Activated T-helper 1 cell treated with anti-CD3 and anti-CD28 coated beads, Interleukin-12 subunit alpha, Interleukin-12 subunit beta, Interleukin-2, Interleukin-4 antibody, amounts not matched to agents 30 ng/mL and 10 ng/mL and 1 ng/mL, durations not matched to agents 14 hours and 24 hours and 36 hours (primary cell): ENCODE data around the gene TMEM164. TPM values are rescaled to one million over a fixed set of nuclear protein-coding genes. Genes with fewer than 3 reads are reported as not detected.

ENCODE experiments used
- DNase-seq: peaks from one replicate; pipeline ENCODE4 v3.0.0; 2021; ENCODE audit warnings: low spot score
- H3K27ac Mint-ChIP-seq: one replicate; pipeline ENCODE4 v1.8.0; 2021; ENCODE audit warnings: mild to moderate bottlenecking, mixed read lengths
- H3K27me3 Mint-ChIP-seq: one replicate; pipeline ENCODE4 v1.8.0; 2022; ENCODE audit warnings: mild to moderate bottlenecking, moderate library complexity, mixed read lengths; ENCODE audit not compliant: insufficient read depth
- H3K36me3 Mint-ChIP-seq: one replicate; pipeline ENCODE4 v1.8.0; 2021; ENCODE audit warnings: low read depth, mixed read lengths
- H3K4me1 Mint-ChIP-seq: one replicate; pipeline ENCODE4 v1.8.0; 2021; ENCODE audit warnings: low read depth, mixed read lengths
- H3K4me3 Mint-ChIP-seq: one replicate; pipeline ENCODE4 v1.8.0; 2021; ENCODE audit warnings: mild to moderate bottlenecking, moderate library complexity, mixed read lengths
- H3K9me3 Mint-ChIP-seq: one replicate; pipeline ENCODE4 v1.8.0; 2021; ENCODE audit warnings: mixed read lengths
- intact Hi-C: fragments of 100-400 bp; cut with micrococcal nuclease; formaldehyde crosslinking; loops from one replicate; pipeline ENCODE4 v1.15.1; 2024
- total RNA-seq: library from RNA; stranded (reverse); gene quantifications from 2 replicates; pipeline ENCODE4 v1.2.3, GENCODE V29; 2022

Gene TMEM164
- total RNA-seq, 1 donor from 2014 or later = 19.1 TPM

- H3K27ac Mint-ChIP-seq = no peak overlapping the region
- H3K9me3 Mint-ChIP-seq = peaks cover under 1% of the 10 kb centered on the region
- intact Hi-C loops = no loop called here
- no peaks in the 10 kb centered on the region for H3K27me3 Mint-ChIP-seq
- DNase-seq = no peak
- peaks cover 3% of the 10 kb centered on the region for H3K36me3 Mint-ChIP-seq
- no peak overlapping the region for H3K4me3 Mint-ChIP-seq
- H3K4me1 Mint-ChIP-seq = peaks cover 4% of the 10 kb centered on the region
Observed at GRCh38 chrX:110081740-110082139, 78.8 kb downstream of the TMEM164 start.

GRCh38 chrX:110082161-110082560, 79.2 kb downstream of the TMEM164 start:
- intact Hi-C loops = no loop called here
- Mint-ChIP-seq H3K4me3 (no peak overlapping the region), H3K36me3 (peaks cover 2% of the 10 kb centered on the region), H3K4me1 (peaks cover 6% of the 10 kb centered on the region), H3K27ac (no peak overlapping the region), H3K27me3 (no peaks in the 10 kb centered on the region), H3K9me3 (no peaks in the 10 kb centered on the region)
- DNase-seq = no peak

GRCh38 chrX:110086162-110086915, 83.4 kb downstream of the TMEM164 start:
- H3K9me3 Mint-ChIP-seq = no peaks in the 10 kb centered on the region
- H3K4me3 Mint-ChIP-seq = no peak overlapping the region
- H3K36me3 Mint-ChIP-seq = no peaks in the 10 kb centered on the region
- DNase-seq = no peak
- intact Hi-C loops = no loop called here
- H3K27ac Mint-ChIP-seq = peak overlapping the region; percentile 70
- H3K4me1 Mint-ChIP-seq = peaks cover 18% of the 10 kb centered on the region
- no peaks in the 10 kb centered on the region for H3K27me3 Mint-ChIP-seq

GRCh38 chrX:110086916-110087484, 84.1 kb downstream of the TMEM164 start:
- Mint-ChIP-seq H3K36me3 (no peaks in the 10 kb centered on the region), H3K4me1 (peaks cover 18% of the 10 kb centered on the region), H3K27me3 (no peaks in the 10 kb centered on the region), H3K9me3 (no peaks in the 10 kb centered on the region), H3K27ac (peak overlapping the region; percentile 70), H3K4me3 (no peak overlapping the region)
- intact Hi-C loops = no loop called here
- no peak for DNase-seq

GRCh38 chrX:110087485-110088356, 84.8 kb downstream of the TMEM164 start:
- Mint-ChIP-seq H3K4me1 (peaks cover 18% of the 10 kb centered on the region), H3K9me3 (no peaks in the 10 kb centered on the region), H3K4me3 (no peak overlapping the region), H3K36me3 (peaks cover 5% of the 10 kb centered on the region), H3K27ac (no peak overlapping the region), H3K27me3 (no peaks in the 10 kb centered on the region)
- intact Hi-C loops = no loop called here
- DNase-seq = no peak

GRCh38 chrX:110089656-110090403, 86.9 kb downstream of the TMEM164 start:
- intact Hi-C loops = no loop called here
- Mint-ChIP-seq H3K9me3 (peaks cover 5% of the 10 kb centered on the region), H3K4me3 (no peak overlapping the region), H3K27me3 (no peaks in the 10 kb centered on the region), H3K4me1 (peaks cover 18% of the 10 kb centered on the region), H3K36me3 (peaks cover 6% of the 10 kb centered on the region), H3K27ac (no peak overlapping the region)
- DNase-seq = no peak

GRCh38 chrX:110097920-110098319, 95.0 kb downstream of the TMEM164 start:
- Mint-ChIP-seq H3K36me3 (peaks cover 7% of the 10 kb centered on the region), H3K27ac (no peak overlapping the region), H3K9me3 (peaks cover 5% of the 10 kb centered on the region), H3K27me3 (no peaks in the 10 kb centered on the region), H3K4me1 (no peaks in the 10 kb centered on the region), H3K4me3 (no peak overlapping the region)
- intact Hi-C loops = no loop called here
- no peak for DNase-seq

GRCh38 chrX:110103344-110103743, 100.4 kb downstream of the TMEM164 start:
- Mint-ChIP-seq H3K4me3 (no peak overlapping the region), H3K36me3 (peaks cover 4% of the 10 kb centered on the region), H3K27me3 (no peaks in the 10 kb centered on the region), H3K4me1 (no peaks in the 10 kb centered on the region), H3K9me3 (no peaks in the 10 kb centered on the region), H3K27ac (no peak overlapping the region)
- DNase-seq = no peak
- intact Hi-C loops = no loop called here

GRCh38 chrX:110104078-110104477, 101.2 kb downstream of the TMEM164 start:
- no peaks in the 10 kb centered on the region for H3K27me3 Mint-ChIP-seq
- H3K4me3 Mint-ChIP-seq = no peak overlapping the region
- DNase-seq = no peak
- no peak overlapping the region for H3K27ac Mint-ChIP-seq
- intact Hi-C loops = no loop called here
- no peaks in the 10 kb centered on the region for H3K4me1 Mint-ChIP-seq
- no peaks in the 10 kb centered on the region for H3K9me3 Mint-ChIP-seq
- peaks cover 6% of the 10 kb centered on the region for H3K36me3 Mint-ChIP-seq

- no peak overlapping the region for H3K27ac Mint-ChIP-seq
- H3K36me3 Mint-ChIP-seq = peaks cover 5% of the 10 kb centered on the region
- no peak for DNase-seq
- H3K4me3 Mint-ChIP-seq = no peak overlapping the region
- intact Hi-C loops = no loop called here
- no peaks in the 10 kb centered on the region for H3K27me3 Mint-ChIP-seq
- H3K9me3 Mint-ChIP-seq = no peaks in the 10 kb centered on the region
- H3K4me1 Mint-ChIP-seq = no peaks in the 10 kb centered on the region
Observed at GRCh38 chrX:110108381-110108821, 105.5 kb downstream of the TMEM164 start.

- H3K27ac Mint-ChIP-seq = no peak overlapping the region
- peaks cover 3% of the 10 kb centered on the region for H3K36me3 Mint-ChIP-seq
- intact Hi-C loops = no loop called here
- H3K27me3 Mint-ChIP-seq = no peaks in the 10 kb centered on the region
- H3K4me1 Mint-ChIP-seq = no peaks in the 10 kb centered on the region
- no peaks in the 10 kb centered on the region for H3K9me3 Mint-ChIP-seq
- no peak for DNase-seq
- H3K4me3 Mint-ChIP-seq = no peak overlapping the region
Observed at GRCh38 chrX:110114260-110114776, 111.4 kb downstream of the TMEM164 start.
